Progenitor cell of endocrine pancreas (in vitro differentiated cells): ENCODE data around the gene TCEAL1. TPM values are rescaled to one million over a fixed set of nuclear protein-coding genes. Genes with fewer than 3 reads are reported as not detected.
"Not testable (repeated sequence)": the region's sequence is repeated elsewhere in the genome, so short reads cannot be mapped to it uniquely, and the experiment has no call there.

Experiments
- DNase-seq: peaks from one replicate; pipeline ENCODE4 v3.0.0; 2021; ENCODE audit warnings: low spot score; ENCODE audit not compliant: unreplicated experiment
- H3K27ac Mint-ChIP-seq: 2 replicates; pipeline ENCODE4 v1.8.0; 2021; ENCODE audit warnings: mild to moderate bottlenecking, moderate library complexity, mixed read lengths
- H3K27me3 Mint-ChIP-seq: 2 replicates; pipeline ENCODE4 v1.8.0; 2021; ENCODE audit warnings: mixed read lengths
- H3K36me3 Mint-ChIP-seq: 2 replicates; pipeline ENCODE4 v1.8.0; 2022; ENCODE audit warnings: mixed read lengths; ENCODE audit not compliant: insufficient read depth
- H3K4me1 Mint-ChIP-seq: 2 replicates; pipeline ENCODE4 v1.8.0; 2021; ENCODE audit warnings: low read depth, mixed read lengths
- H3K4me3 Mint-ChIP-seq: 2 replicates; pipeline ENCODE4 v1.8.0; 2021; ENCODE audit warnings: low read depth, mild to moderate bottlenecking, moderate library complexity, mixed read lengths
- H3K9me3 Mint-ChIP-seq: 2 replicates; pipeline ENCODE4 v1.8.0; 2021; ENCODE audit warnings: low read depth, mixed read lengths
- long read RNA-seq: library from polyadenylated mRNA; unstranded; transcript quantifications from one replicate; pipeline ENCODE4 v2.0.0, GENCODE V29; 2020
- total RNA-seq: library from RNA; stranded (reverse); gene quantifications from 2 replicates; pipeline ENCODE4 v1.2.1, GENCODE V29; 2021
- TF ChIP-seq, protein P1 (sequence below): fragments of 200-600 bp; sonication (generic); IDR thresholded peaks from one replicate; pipeline ENCODE4 v1.5.0; 2021; ENCODE audit warnings: antibody characterized with exemption, mild to moderate bottlenecking; ENCODE audit not compliant: unreplicated experiment

Gene TCEAL1
- total RNA-seq = 18.9 and 21.5 TPM in 2 replicates
- long read RNA-seq, transcript TCEAL1-201 (3 exons, 1,164 nt) = major isoform, 5 of 15 reads
- long read RNA-seq, partial matches to known transcripts = 4 of 15 reads
- long read RNA-seq, other reads (novel, unspliced or antisense) = 4 of 15 reads

DNA sequence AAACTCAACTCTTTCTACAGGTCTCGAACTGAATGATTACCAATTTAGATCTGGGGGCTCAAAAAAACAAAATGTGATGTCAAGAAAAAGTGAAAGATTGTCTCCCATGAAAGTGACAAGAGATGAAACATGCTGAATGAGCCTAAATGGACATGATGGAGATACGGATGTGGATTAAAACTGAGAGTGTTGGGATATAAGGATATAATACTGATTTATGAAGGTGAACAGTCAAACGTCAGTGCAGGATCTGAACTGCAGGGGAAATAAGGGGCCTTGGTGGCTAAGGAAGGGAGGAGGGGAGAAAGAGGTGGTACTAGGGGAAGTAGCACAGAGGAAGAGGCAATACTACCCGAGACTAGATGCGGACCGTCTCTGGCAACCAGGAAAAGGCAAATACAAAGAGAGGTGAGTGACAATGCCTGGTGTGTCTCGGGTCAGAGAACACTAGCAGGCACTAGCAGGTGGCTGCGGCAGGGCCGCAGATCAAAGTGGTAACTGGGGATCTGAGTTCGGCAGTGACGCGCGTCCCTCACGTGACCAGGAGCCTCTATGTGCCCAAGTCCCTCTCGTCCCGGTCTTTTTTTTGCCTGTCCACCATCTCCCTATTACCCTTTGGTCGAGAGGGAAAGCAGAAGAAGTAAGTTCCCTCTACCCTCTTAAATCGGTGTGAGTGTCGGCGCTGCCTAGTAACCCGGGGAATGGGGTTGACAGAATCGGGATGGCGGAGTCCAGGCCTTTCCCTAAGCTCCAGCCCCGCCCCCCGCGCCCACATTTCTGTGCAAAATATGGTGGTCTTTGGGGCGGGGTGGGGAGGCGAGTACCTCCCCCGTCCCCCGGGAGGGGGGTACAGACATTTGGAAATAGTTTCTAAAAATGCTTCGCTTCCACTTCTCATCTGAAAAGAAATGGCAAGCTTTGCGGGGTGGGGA, at the start of gene TCEAL1:
TCEAL1 (plus strand) TSS at position 590 of the 932 bp plus-strand sequence. CDS start 942 bp downstream, outside the sequence.
- H3K27ac Mint-ChIP-seq = peak within 1 kb of the TSS; percentile 98
- no peaks in the 10 kb centered on the region for H3K27me3 Mint-ChIP-seq
- H3K9me3 Mint-ChIP-seq = peaks cover 3% of the 10 kb centered on the region
- TF ChIP-seq, protein P1, sequence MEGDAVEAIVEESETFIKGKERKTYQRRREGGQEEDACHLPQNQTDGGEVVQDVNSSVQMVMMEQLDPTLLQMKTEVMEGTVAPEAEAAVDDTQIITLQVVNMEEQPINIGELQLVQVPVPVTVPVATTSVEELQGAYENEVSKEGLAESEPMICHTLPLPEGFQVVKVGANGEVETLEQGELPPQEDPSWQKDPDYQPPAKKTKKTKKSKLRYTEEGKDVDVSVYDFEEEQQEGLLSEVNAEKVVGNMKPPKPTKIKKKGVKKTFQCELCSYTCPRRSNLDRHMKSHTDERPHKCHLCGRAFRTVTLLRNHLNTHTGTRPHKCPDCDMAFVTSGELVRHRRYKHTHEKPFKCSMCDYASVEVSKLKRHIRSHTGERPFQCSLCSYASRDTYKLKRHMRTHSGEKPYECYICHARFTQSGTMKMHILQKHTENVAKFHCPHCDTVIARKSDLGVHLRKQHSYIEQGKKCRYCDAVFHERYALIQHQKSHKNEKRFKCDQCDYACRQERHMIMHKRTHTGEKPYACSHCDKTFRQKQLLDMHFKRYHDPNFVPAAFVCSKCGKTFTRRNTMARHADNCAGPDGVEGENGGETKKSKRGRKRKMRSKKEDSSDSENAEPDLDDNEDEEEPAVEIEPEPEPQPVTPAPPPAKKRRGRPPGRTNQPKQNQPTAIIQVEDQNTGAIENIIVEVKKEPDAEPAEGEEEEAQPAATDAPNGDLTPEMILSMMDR = no peak
- peak within 1 kb of the TSS; percentile 98 for H3K4me3 Mint-ChIP-seq
- peaks cover 4% of the 10 kb centered on the region for H3K36me3 Mint-ChIP-seq
- peak; percentile 23 for DNase-seq
- peaks cover 13% of the 10 kb centered on the region for H3K4me1 Mint-ChIP-seq

DNA sequence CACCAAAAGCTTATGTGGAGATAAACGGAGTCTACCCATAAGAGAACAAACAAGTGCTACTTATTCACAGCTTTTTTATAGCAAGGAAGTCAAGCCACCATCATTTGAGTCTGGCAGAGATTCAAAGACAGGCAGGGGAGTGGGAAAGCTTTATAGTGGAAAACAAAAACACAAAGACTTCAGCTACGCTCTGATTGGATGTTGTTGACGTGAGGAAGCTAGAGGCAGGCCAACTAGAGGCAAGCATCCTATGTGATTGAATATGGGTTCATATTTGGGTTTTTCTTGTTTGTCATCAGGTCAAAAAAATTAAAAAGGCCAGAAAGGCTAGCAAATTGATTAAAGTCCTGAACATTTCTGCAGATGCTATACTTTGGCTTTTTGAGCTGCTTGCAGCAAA, 44.2 kb upstream of the TCEAL1 start:
- no peak overlapping the region for H3K27ac Mint-ChIP-seq
- no peak for DNase-seq
- peaks cover 14% of the 10 kb centered on the region for H3K9me3 Mint-ChIP-seq
- TF ChIP-seq, protein P1 = no peak
- peaks cover 5% of the 10 kb centered on the region for H3K36me3 Mint-ChIP-seq
- H3K4me1 Mint-ChIP-seq = peaks cover 5% of the 10 kb centered on the region
- H3K27me3 Mint-ChIP-seq = no peaks in the 10 kb centered on the region
- H3K4me3 Mint-ChIP-seq = peak overlapping the region; percentile 92

- peak; percentile 36 for DNase-seq
- TF ChIP-seq, protein P1 = no peak
- peak within 1 kb of the TSS; percentile 96 for H3K27ac Mint-ChIP-seq
- H3K4me1 Mint-ChIP-seq = peaks cover 5% of the 10 kb centered on the region
- no peaks in the 10 kb centered on the region for H3K27me3 Mint-ChIP-seq
- peaks cover 16% of the 10 kb centered on the region for H3K9me3 Mint-ChIP-seq
- peak within 1 kb of the TSS; percentile 92 for H3K4me3 Mint-ChIP-seq
- H3K36me3 Mint-ChIP-seq = peaks cover 6% of the 10 kb centered on the region
Measured at GRCh38 chrX:103585411-103586313, 43.1 kb upstream of the TCEAL1 start, which contains the start of gene TCEAL4. TCEAL4 (plus strand) TSS chrX:103585515; CDS start chrX:103586676, 1,161 bp downstream.

- peak overlapping the region; percentile 96 for H3K27ac Mint-ChIP-seq
- peaks cover 17% of the 10 kb centered on the region for H3K9me3 Mint-ChIP-seq
- peaks cover 5% of the 10 kb centered on the region for H3K4me1 Mint-ChIP-seq
- H3K36me3 Mint-ChIP-seq = peaks cover 6% of the 10 kb centered on the region
- no peak for DNase-seq
- TF ChIP-seq, protein P1 = no peak
- H3K27me3 Mint-ChIP-seq = no peaks in the 10 kb centered on the region
- peak overlapping the region; percentile 92 for H3K4me3 Mint-ChIP-seq
Measured at GRCh38 chrX:103586314-103586646, 42.5 kb upstream of the TCEAL1 start.

DNA sequence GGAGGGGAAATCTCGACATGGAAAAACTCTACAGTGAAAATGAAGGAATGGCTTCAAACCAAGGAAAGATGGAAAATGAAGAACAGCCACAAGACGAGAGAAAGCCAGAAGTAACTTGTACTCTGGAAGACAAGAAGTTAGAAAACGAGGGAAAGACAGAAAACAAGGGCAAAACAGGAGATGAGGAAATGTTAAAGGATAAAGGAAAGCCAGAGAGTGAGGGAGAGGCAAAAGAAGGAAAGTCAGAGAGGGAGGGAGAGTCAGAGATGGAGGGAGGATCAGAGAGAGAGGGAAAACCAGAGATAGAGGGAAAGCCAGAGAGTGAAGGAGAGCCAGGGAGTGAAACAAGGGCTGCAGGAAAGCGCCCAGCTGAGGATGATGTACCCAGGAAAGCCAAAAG, 42.1 kb upstream of the TCEAL1 start:
- H3K9me3 Mint-ChIP-seq = peaks cover 17% of the 10 kb centered on the region
- H3K4me3 Mint-ChIP-seq = peak overlapping the region; percentile 92
- peaks cover 5% of the 10 kb centered on the region for H3K4me1 Mint-ChIP-seq
- H3K36me3 Mint-ChIP-seq = peaks cover 8% of the 10 kb centered on the region
- no peaks in the 10 kb centered on the region for H3K27me3 Mint-ChIP-seq
- H3K27ac Mint-ChIP-seq = no peak overlapping the region
- TF ChIP-seq, protein P1 = no peak
- DNase-seq = no peak

DNA sequence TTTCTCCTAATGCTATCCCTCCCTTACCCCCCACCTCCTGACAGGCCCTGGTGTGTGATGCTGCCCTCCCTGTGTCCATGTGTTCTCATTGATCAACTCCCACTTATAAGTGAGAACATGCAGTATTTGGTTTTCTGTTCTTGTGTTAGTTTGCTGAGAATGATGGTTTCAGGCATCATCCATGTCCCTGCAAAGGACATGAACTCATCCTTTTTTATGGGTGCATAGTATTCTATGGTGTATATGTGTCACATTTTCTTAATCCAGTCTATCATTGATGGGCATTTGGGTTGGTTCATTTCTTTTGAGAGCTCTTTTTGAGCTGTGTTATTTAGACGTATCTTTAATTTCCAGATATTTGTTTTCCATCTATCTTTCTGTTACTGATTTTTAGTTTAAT, 36.5 kb upstream of the TCEAL1 start:
- DNase-seq, H3K27ac Mint-ChIP-seq, H3K27me3 Mint-ChIP-seq, H3K4me1 Mint-ChIP-seq, H3K4me3 Mint-ChIP-seq: not testable (repeated sequence)
- H3K36me3 Mint-ChIP-seq = peaks cover 25% of the 10 kb centered on the region
- H3K9me3 Mint-ChIP-seq = peaks cover 19% of the 10 kb centered on the region

DNA sequence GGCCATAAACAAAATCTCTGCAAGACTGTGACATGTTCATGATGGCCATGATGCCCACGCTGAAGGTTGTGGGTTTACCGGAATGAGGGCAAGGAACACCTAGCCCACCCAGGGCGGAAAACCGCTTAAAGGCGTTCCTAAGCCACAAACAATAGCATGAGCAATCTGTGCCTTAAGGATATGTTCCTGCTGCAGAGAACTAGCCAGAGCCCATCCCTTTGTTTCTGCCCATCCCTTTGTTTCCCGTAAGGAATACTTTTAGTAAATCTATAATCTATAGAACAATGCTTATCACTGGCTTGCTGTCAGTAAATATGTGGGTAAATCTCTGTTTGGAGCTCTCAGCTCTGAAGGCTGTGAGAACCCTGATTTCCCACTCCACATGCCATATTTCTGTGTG, 33.6 kb upstream of the TCEAL1 start:
- peaks cover 19% of the 10 kb centered on the region for H3K9me3 Mint-ChIP-seq
- not testable (repeated sequence) for DNase-seq, H3K4me1 Mint-ChIP-seq, H3K4me3 Mint-ChIP-seq, H3K27me3 Mint-ChIP-seq, H3K27ac Mint-ChIP-seq
- H3K36me3 Mint-ChIP-seq = peaks cover 26% of the 10 kb centered on the region
